ENCODE results near the gene ARMC2.
A peak's percentile ranks its signal among the peaks of the same experiment; 100 is the strongest.

ARMC2 gene

DNA sequence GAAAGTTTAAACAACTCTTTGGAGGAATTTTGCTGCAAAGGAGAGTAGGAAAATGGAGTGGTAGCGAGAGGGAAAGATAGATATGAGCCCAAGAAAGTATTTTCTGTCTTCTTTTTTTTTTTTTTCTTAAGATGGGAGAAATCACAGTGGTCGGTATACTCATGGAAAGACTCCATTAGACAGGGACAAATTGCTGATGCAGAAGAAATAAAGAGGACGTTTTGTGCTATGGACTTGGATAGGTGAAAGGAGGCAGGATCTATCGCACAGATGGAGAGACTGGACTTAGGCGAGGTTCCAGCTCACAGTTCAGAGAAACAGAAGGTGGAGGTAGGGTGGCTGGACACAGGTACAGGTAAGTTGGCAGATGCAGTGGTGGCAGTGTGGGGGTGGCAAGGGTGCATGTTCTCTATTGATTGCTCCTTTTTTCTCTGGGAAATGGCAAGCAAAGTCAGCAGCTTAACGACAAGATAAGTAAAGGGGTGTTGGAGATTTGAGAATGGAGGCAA is 44.2 kb upstream of the ARMC2 start:
- Histone ChIP-seq H3F3A (ENCODE audit: low read depth) (peaks cover 4% of the 10 kb centered on the region), H3K9me2 (replicated peaks; ENCODE audit: low read depth, low read length) (no peaks in the 10 kb centered on the region), H3K9ac (ENCODE audit: low read depth, low read length, poor library complexity, severe bottlenecking) (no peak overlapping the region), H3K36me3 (ENCODE audit: insufficient read depth, low read length) (no peaks in the 10 kb centered on the region), H3K4me1 (ENCODE audit: insufficient read depth, low read length, poor library complexity, severe bottlenecking) (peaks cover 29% of the 10 kb centered on the region), H3K27me3 (ENCODE audit: insufficient read depth, low read length, poor library complexity, severe bottlenecking) (no peaks in the 10 kb centered on the region), H4K20me1 (ENCODE audit: insufficient read depth, low read length, poor library complexity, severe bottlenecking) (no peaks in the 10 kb centered on the region), H3K4me2 (ENCODE audit: low read depth, low read length, poor library complexity, severe bottlenecking) (no peak overlapping the region), H3K79me2 (ENCODE audit: insufficient read depth, low read length) (no peaks in the 10 kb centered on the region), H2AFZ (ENCODE audit: low read length) (no peak overlapping the region), H3K9me3 (ENCODE audit: insufficient read depth, low read depth, low read length) (no peaks in the 10 kb centered on the region), H3K4me3 (ENCODE audit: low read length, poor library complexity, severe bottlenecking) (no peak overlapping the region)
- TF ChIP-seq, protein P1, sequence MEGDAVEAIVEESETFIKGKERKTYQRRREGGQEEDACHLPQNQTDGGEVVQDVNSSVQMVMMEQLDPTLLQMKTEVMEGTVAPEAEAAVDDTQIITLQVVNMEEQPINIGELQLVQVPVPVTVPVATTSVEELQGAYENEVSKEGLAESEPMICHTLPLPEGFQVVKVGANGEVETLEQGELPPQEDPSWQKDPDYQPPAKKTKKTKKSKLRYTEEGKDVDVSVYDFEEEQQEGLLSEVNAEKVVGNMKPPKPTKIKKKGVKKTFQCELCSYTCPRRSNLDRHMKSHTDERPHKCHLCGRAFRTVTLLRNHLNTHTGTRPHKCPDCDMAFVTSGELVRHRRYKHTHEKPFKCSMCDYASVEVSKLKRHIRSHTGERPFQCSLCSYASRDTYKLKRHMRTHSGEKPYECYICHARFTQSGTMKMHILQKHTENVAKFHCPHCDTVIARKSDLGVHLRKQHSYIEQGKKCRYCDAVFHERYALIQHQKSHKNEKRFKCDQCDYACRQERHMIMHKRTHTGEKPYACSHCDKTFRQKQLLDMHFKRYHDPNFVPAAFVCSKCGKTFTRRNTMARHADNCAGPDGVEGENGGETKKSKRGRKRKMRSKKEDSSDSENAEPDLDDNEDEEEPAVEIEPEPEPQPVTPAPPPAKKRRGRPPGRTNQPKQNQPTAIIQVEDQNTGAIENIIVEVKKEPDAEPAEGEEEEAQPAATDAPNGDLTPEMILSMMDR (conservative IDR thresholded peaks at IDR 0.05; ENCODE audit: low read length) = no peak
- no peak for TF ChIP-seq EZH2phosphoT487 (IDR thresholded peaks at IDR 0.05; ENCODE audit: borderline replicate concordance)

- no peaks in the 10 kb centered on the region for H3K79me2 ChIP-seq (ENCODE audit: insufficient read depth, low read length)
- peaks cover 20% of the 10 kb centered on the region for H3K4me1 ChIP-seq (ENCODE audit: insufficient read depth, low read length, poor library complexity, severe bottlenecking)
- no peak overlapping the region for H3K4me3 ChIP-seq (ENCODE audit: low read length, poor library complexity, severe bottlenecking)
- no peaks in the 10 kb centered on the region for H3F3A ChIP-seq (ENCODE audit: low read depth)
- no peak overlapping the region for H3K4me2 ChIP-seq (ENCODE audit: low read depth, low read length, poor library complexity, severe bottlenecking)
- H4K20me1 ChIP-seq (ENCODE audit: insufficient read depth, low read length, poor library complexity, severe bottlenecking) = no peaks in the 10 kb centered on the region
- TF ChIP-seq, protein P1 (conservative IDR thresholded peaks at IDR 0.05; ENCODE audit: low read length) = no peak
- H3K9me3 ChIP-seq (ENCODE audit: insufficient read depth, low read depth, low read length) = no peaks in the 10 kb centered on the region
- H3K9me2 ChIP-seq (replicated peaks; ENCODE audit: low read depth, low read length) = no peaks in the 10 kb centered on the region
- H2AFZ ChIP-seq (ENCODE audit: low read length) = no peak overlapping the region
- no peaks in the 10 kb centered on the region for H3K36me3 ChIP-seq (ENCODE audit: insufficient read depth, low read length)
- H3K27me3 ChIP-seq (ENCODE audit: insufficient read depth, low read length, poor library complexity, severe bottlenecking) = no peaks in the 10 kb centered on the region
- H3K9ac ChIP-seq (ENCODE audit: low read depth, low read length, poor library complexity, severe bottlenecking) = no peak overlapping the region
Observed at GRCh38 chr6:108804956-108805355, 43.3 kb upstream of the ARMC2 start.

DNA sequence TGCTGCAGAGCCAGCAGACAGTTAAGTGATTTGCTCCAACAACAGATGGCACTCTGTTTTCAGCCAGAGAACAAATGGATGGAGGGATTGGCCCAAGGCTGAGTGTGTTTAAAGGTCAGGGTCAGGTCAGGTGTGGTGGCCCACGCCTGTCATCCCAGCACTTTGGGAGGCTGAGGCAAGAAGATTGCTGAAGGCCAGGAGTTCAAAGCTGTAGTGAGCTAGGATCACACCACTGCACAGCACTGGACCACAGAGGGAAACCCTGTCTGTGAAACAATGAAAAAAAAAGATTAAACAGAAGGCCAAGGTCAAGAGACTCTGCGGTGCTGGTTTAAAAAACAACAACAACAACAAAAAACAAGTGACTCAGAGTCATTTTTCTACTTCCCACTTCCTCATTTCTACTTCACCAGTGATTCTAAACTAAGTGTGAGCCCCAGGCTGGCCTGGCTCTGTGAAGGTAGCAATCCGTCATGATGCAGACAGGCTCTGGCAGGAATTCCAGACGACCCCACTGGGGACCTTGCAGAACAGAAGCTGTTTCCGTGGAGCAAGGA is 42.5 kb upstream of the ARMC2 start:
- H3F3A ChIP-seq (ENCODE audit: low read depth) = no peaks in the 10 kb centered on the region
- no peak overlapping the region for H3K4me3 ChIP-seq (ENCODE audit: low read length, poor library complexity, severe bottlenecking)
- TF ChIP-seq, protein P1 (conservative IDR thresholded peaks at IDR 0.05; ENCODE audit: low read length) = no peak
- no peak for TF ChIP-seq EZH2phosphoT487 (IDR thresholded peaks at IDR 0.05; ENCODE audit: borderline replicate concordance)
- H3K4me2 ChIP-seq (ENCODE audit: low read depth, low read length, poor library complexity, severe bottlenecking) = no peak overlapping the region
- H3K9ac ChIP-seq (ENCODE audit: low read depth, low read length, poor library complexity, severe bottlenecking) = no peak overlapping the region
- no peaks in the 10 kb centered on the region for H3K27me3 ChIP-seq (ENCODE audit: insufficient read depth, low read length, poor library complexity, severe bottlenecking)
- no peaks in the 10 kb centered on the region for H4K20me1 ChIP-seq (ENCODE audit: insufficient read depth, low read length, poor library complexity, severe bottlenecking)
- no peaks in the 10 kb centered on the region for H3K79me2 ChIP-seq (ENCODE audit: insufficient read depth, low read length)
- no peaks in the 10 kb centered on the region for H3K9me3 ChIP-seq (ENCODE audit: insufficient read depth, low read depth, low read length)
- H2AFZ ChIP-seq (ENCODE audit: low read length) = peak overlapping the region; percentile 13; the same call in 1 of the 2 replicates
- H3K9me2 ChIP-seq (replicated peaks; ENCODE audit: low read depth, low read length) = no peaks in the 10 kb centered on the region
- peaks cover 13% of the 10 kb centered on the region for H3K4me1 ChIP-seq (ENCODE audit: insufficient read depth, low read length, poor library complexity, severe bottlenecking)
- no peaks in the 10 kb centered on the region for H3K36me3 ChIP-seq (ENCODE audit: insufficient read depth, low read length)
